BLaER1 (cell line): Measurements from ENCODE around the gene CEACAM18.
"Not testable (repeated sequence)": the region's sequence is repeated elsewhere in the genome, so short reads cannot be mapped to it uniquely, and the experiment has no call there.

Source experiments
- H3K27ac ChIP-seq: shearing (Covaris generic); formaldehyde crosslinking; 2 replicates; pipeline ENCODE4 v1.8.1; 2022
- H3K27me3 ChIP-seq: shearing (Covaris generic); formaldehyde crosslinking; 2 replicates; pipeline ENCODE4 v1.8.1; 2022
- H3K36me3 ChIP-seq: shearing (Covaris generic); formaldehyde crosslinking; 2 replicates; pipeline ENCODE4 v1.8.1; 2022
- H3K4me1 ChIP-seq: shearing (Covaris generic); formaldehyde crosslinking; 2 replicates; pipeline ENCODE4 v1.8.1; 2022
- H3K4me2 ChIP-seq: shearing (Covaris generic); formaldehyde crosslinking; 2 replicates; pipeline ENCODE4 v1.8.1; 2022
- H3K4me3 ChIP-seq: shearing (Covaris generic); formaldehyde crosslinking; 2 replicates; pipeline ENCODE4 v1.8.1; 2022
- H3K9ac ChIP-seq: shearing (Covaris generic); formaldehyde crosslinking; 2 replicates; pipeline ENCODE4 v1.8.1; 2022
- H3K9me3 ChIP-seq: shearing (Covaris generic); formaldehyde crosslinking; 2 replicates; pipeline ENCODE4 v1.8.1; 2022
- H4K20me1 ChIP-seq: shearing (Covaris generic); formaldehyde crosslinking; 2 replicates; pipeline ENCODE4 v1.8.1; 2022
- Cebpa-rat ChIP-seq: shearing (Covaris generic); IDR thresholded peaks from 2 replicates; pipeline ENCODE4 v1.8.1; 2022

CEACAM18 gene

GRCh38 chr19:51478381-51479234, at the start of gene CEACAM18:
TSS of gene CEACAM18 (plus strand) at chr19:51478539.
- no peak within 1 kb of the TSS for H3K27ac ChIP-seq
- H3K4me1 ChIP-seq = no peaks in the 10 kb centered on the region
- TF ChIP-seq Cebpa-rat = no peak
- no peak within 1 kb of the TSS for H3K4me2 ChIP-seq
- no peaks in the 10 kb centered on the region for H3K27me3 ChIP-seq
- H3K4me3 ChIP-seq = no peak within 1 kb of the TSS
- no peaks in the 10 kb centered on the region for H4K20me1 ChIP-seq
- no peaks in the 10 kb centered on the region for H3K36me3 ChIP-seq
- H3K9me3 ChIP-seq = no peaks in the 10 kb centered on the region
- no peak within 1 kb of the TSS for H3K9ac ChIP-seq

DNA sequence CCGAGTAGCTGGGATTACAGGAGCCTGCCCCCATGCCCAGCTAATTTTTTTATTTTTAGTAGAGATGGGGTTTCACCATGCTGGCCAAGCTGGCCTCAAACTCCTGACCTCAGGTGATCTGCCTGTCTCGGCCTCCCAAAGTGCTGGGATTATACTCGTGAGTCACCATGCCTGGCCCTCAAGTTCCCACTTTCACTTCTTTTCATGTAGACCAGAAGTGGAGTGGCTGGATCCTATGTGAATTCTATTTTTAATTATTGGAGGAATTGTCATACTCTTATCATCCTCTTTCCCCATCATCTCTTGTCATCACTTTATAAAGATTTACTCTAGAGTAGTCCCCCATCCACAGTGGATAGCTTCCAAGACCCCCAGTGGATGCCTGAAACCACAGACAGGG, 48.1 kb upstream of the CEACAM18 start:
- no peak overlapping the region for H3K9ac ChIP-seq
- no peaks in the 10 kb centered on the region for H3K9me3 ChIP-seq
- H3K27ac ChIP-seq = no peak overlapping the region
- H3K4me1 ChIP-seq = 0 out of 2 replicates have a peak, but pooled peaks cover 4% of the 10 kb centered on the region
- H3K27me3 ChIP-seq = no peaks in the 10 kb centered on the region
- H3K4me3 ChIP-seq = no peak overlapping the region
- no peak overlapping the region for H3K4me2 ChIP-seq
- no peaks in the 10 kb centered on the region for H4K20me1 ChIP-seq
- no peak for TF ChIP-seq Cebpa-rat
- H3K36me3 ChIP-seq = no peaks in the 10 kb centered on the region

DNA sequence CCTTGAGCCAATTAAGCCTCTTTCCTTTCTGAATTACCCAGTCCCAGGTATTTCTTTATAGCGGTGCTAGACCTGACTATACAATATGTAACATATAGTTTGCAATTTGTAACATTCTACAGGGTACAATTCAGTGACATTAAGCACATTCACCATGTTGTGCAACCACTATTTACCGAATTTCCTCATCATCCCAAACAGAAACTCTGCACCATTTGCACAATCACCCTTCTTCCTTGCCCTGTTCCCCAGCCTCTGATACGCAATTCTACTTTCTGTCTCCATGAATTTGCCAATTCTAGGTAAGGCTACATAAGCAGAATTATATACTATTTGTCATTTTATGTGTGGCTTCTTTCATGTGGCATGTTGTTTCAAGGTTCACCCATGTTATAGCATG, 47.2 kb upstream of the CEACAM18 start:
- Histone ChIP-seq H3K4me2 (no peak overlapping the region), H3K36me3 (no peaks in the 10 kb centered on the region), H4K20me1 (no peaks in the 10 kb centered on the region), H3K9ac (no peak overlapping the region), H3K9me3 (no peaks in the 10 kb centered on the region), H3K4me1 (no peaks in the 10 kb centered on the region), H3K27me3 (no peaks in the 10 kb centered on the region), H3K4me3 (no peak overlapping the region), H3K27ac (no peak overlapping the region)
- no peak for TF ChIP-seq Cebpa-rat

DNA sequence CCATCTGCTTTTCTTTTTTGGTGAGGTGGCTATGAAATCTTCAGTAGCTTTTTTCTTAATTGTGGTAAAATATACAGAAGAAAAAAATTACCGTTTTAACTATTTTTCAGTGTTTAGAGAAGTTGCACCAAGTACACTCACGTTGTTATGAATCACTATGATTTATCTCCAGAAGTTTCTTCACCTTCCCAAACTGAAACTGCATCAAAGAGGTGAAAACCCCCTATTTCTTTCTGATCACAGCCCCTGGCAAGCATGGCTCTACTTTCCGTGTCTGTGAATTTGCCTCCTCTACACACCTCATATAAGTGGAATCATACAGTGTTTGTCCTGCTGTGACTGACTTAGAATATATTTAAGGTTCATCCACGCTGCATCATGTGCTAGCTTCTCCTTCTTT, 45.3 kb upstream of the CEACAM18 start:
- H3K36me3 ChIP-seq = no peaks in the 10 kb centered on the region
- H3K9ac ChIP-seq = no peak overlapping the region
- H4K20me1 ChIP-seq = no peaks in the 10 kb centered on the region
- no peak overlapping the region for H3K27ac ChIP-seq
- H3K4me1 ChIP-seq = no peaks in the 10 kb centered on the region
- H3K27me3 ChIP-seq = no peaks in the 10 kb centered on the region
- no peaks in the 10 kb centered on the region for H3K9me3 ChIP-seq
- H3K4me3 ChIP-seq = no peak overlapping the region
- no peak overlapping the region for H3K4me2 ChIP-seq
- TF ChIP-seq Cebpa-rat = no peak

- H3K9me3 ChIP-seq = no peaks in the 10 kb centered on the region
- H4K20me1 ChIP-seq = no peaks in the 10 kb centered on the region
- H3K27me3 ChIP-seq = no peaks in the 10 kb centered on the region
- no peak overlapping the region for H3K9ac ChIP-seq
- no peaks in the 10 kb centered on the region for H3K4me1 ChIP-seq
- H3K4me2 ChIP-seq = no peak overlapping the region
- no peak overlapping the region for H3K27ac ChIP-seq
- H3K36me3 ChIP-seq = no peaks in the 10 kb centered on the region
- TF ChIP-seq Cebpa-rat = no peak
- no peak overlapping the region for H3K4me3 ChIP-seq
Measured at GRCh38 chr19:51434456-51434855, 43.9 kb upstream of the CEACAM18 start.

DNA sequence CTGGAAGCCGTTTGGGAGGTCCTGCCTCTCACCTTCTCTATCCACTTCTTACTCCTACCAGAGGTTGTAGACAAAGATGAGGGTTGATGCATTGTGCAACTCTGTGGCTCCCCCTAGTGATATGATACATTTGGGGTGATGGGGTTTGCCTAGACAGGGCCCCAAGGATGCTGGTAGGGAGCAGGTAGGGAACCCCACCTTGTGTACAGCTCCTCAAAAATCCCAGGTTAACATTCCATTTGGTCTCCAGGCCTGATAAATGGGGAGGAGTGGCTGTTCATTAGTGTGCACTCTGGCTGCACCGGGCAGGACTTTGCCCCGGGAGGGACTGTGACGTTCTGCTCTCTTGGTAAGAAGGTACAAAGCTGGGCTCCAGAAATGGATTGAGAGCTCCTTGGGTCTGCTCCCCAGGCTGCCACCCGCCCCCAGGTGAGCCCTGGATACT, 39.3 kb upstream of the CEACAM18 start:
- no peak overlapping the region for H3K4me3 ChIP-seq
- peaks cover 26% of the 10 kb centered on the region for H3K4me1 ChIP-seq
- H3K27ac ChIP-seq = no peak overlapping the region
- H3K4me2 ChIP-seq = no peak overlapping the region
- no peak for TF ChIP-seq Cebpa-rat
- H3K27me3 ChIP-seq = no peaks in the 10 kb centered on the region
- no peaks in the 10 kb centered on the region for H3K9me3 ChIP-seq
- no peak overlapping the region for H3K9ac ChIP-seq
- no peaks in the 10 kb centered on the region for H4K20me1 ChIP-seq
- H3K36me3 ChIP-seq = no peaks in the 10 kb centered on the region

DNA sequence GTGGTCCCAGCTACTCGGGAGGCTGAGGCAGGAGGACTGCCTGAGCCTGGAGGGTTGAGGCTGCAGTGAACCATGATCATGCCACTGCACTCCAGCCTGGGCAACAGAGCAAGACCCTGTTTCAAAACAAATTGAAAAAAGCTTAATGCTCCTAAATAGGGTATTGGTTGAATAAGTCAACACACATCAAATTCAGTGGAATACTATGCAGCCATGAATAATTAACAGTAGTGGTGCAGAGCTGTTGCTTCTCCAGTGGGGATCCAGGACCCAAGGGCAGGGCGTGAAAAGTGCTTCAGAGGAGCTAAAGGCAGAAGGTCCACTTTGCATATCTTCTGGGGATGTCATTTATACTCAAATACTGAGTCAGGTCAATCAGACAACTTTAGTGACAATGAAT, 38.3 kb upstream of the CEACAM18 start:
- no peaks in the 10 kb centered on the region for H3K9me3 ChIP-seq
- no peaks in the 10 kb centered on the region for H3K36me3 ChIP-seq
- H3K4me3 ChIP-seq = no peak overlapping the region
- no peaks in the 10 kb centered on the region for H3K27me3 ChIP-seq
- H3K4me2 ChIP-seq = peak overlapping the region; percentile 85; the same call in 1 of the 2 replicates
- H4K20me1 ChIP-seq = no peaks in the 10 kb centered on the region
- no peak overlapping the region for H3K9ac ChIP-seq
- H3K4me1 ChIP-seq = peaks cover 26% of the 10 kb centered on the region
- no peak for TF ChIP-seq Cebpa-rat
- no peak overlapping the region for H3K27ac ChIP-seq

GRCh38 chr19:51440846-51441409, 37.4 kb upstream of the CEACAM18 start:
- Histone ChIP-seq H3K4me1 (peaks cover 26% of the 10 kb centered on the region), H3K9me3 (no peaks in the 10 kb centered on the region), H3K9ac (peak overlapping the region; percentile 51; the same call in 1 of the 2 replicates), H3K27ac (peak overlapping the region; percentile 36; the same call in 1 of the 2 replicates), H3K4me3 (peak overlapping the region; percentile 47; the same call in 1 of the 2 replicates), H3K4me2 (peak overlapping the region; percentile 85), H3K27me3 (no peaks in the 10 kb centered on the region), H3K36me3 (no peaks in the 10 kb centered on the region), H4K20me1 (no peaks in the 10 kb centered on the region)
- TF ChIP-seq Cebpa-rat = no peak

- Histone ChIP-seq H3K4me1 (peaks cover 26% of the 10 kb centered on the region), H4K20me1 (no peaks in the 10 kb centered on the region), H3K4me3 (peak overlapping the region; percentile 47), H3K27ac (no peak overlapping the region; the same call in 1 of the 2 replicates), H3K27me3 (no peaks in the 10 kb centered on the region), H3K9ac (peak overlapping the region; percentile 51; the same call in 1 of the 2 replicates), H3K4me2 (peak overlapping the region; percentile 85), H3K9me3 (no peaks in the 10 kb centered on the region), H3K36me3 (no peaks in the 10 kb centered on the region)
- no peak for TF ChIP-seq Cebpa-rat
Measured at GRCh38 chr19:51441410-51442390, 36.6 kb upstream of the CEACAM18 start.

DNA sequence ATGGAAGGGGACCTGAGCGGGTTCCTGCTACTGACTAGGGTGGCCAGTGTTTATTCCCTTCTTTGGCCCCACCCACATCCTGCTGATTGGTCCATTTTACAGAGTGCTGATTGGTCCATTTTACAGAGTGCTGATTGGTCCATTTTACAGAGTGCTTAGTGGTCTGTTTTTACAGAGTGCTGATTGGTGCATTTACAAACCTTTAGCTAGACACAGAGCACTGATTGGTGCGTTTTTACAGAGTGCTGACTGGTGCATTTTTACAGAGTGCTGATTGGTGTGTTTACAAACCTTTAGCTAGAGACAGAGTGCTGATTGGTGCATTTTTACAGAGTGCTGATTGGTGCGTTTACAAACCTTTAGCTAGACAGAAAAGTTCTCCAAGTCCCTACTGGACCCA, 30.8 kb upstream of the CEACAM18 start:
- Histone ChIP-seq H3K4me1 (peaks cover 15% of the 10 kb centered on the region), H3K9me3 (peaks cover 16% of the 10 kb centered on the region)
- not testable (repeated sequence) for H3K4me2 ChIP-seq, H4K20me1 ChIP-seq, H3K27ac ChIP-seq, H3K4me3 ChIP-seq, H3K9ac ChIP-seq, H3K36me3 ChIP-seq, H3K27me3 ChIP-seq
